Lung (tissue), 12 donors: Measurements from ENCODE around the gene SPECC1L. TPM values are rescaled to one million over a fixed set of nuclear protein-coding genes. Genes with fewer than 3 reads are reported as not detected.
"Not testable (repeated sequence)": the region's sequence is repeated elsewhere in the genome, so short reads cannot be mapped to it uniquely, and the experiment has no call there.

Experiments used
- ATAC-seq: fragments of 200-7000 bp; cut with Tn5 transposase; one replicate; pipeline ENCODE4 v1.9.1; 2020; ENCODE audit warnings: moderate number of reproducible peaks; ENCODE audit not compliant: insufficient read depth, low FRiP score
- DNase-seq, 3 donors: peaks; one replicate each; pipeline ENCODE4 v3.0.0-alpha.2; 2013 to 2017
- H3K27ac ChIP-seq, 2 donors: one replicate each; pipeline ENCODE4 v1.5.1; 2013; ENCODE audit warnings: mild to moderate bottlenecking in 2 of 2, moderate library complexity in 2 of 2, control low read depth in 1 of 2, inconsistent platforms in 1 of 2, low read depth in 1 of 2, low read length in 1 of 2
- H3K27me3 ChIP-seq, 3 donors: one replicate each; pipeline ENCODE4 v1.5.1; 2013; ENCODE audit warnings: low read length in 2 of 3; ENCODE audit not compliant: control insufficient read depth in 3 of 3, insufficient read depth in 3 of 3
- H3K36me3 ChIP-seq, 4 donors: one replicate each; pipeline ENCODE4 v1.5.1; 2013; ENCODE audit warnings: low read length in 4 of 4, mild to moderate bottlenecking in 1 of 4, moderate library complexity in 1 of 4; ENCODE audit not compliant: control insufficient read depth in 4 of 4, insufficient read depth in 4 of 4
- H3K4me1 ChIP-seq, 5 donors: one replicate each; pipeline ENCODE4 v1.5.1; 2013; ENCODE audit warnings: low read length in 5 of 5, mild to moderate bottlenecking in 2 of 5, moderate library complexity in 1 of 5; ENCODE audit not compliant: control insufficient read depth in 5 of 5, insufficient read depth in 5 of 5
- H3K4me3 ChIP-seq: one replicate; pipeline ENCODE4 v1.5.1; 2013; ENCODE audit warnings: mild to moderate bottlenecking, control low read depth, moderate library complexity
- H3K9ac ChIP-seq, 2 donors: one replicate each; pipeline ENCODE4 v1.5.1; 2013; ENCODE audit warnings: low read length in 2 of 2, control low read depth in 1 of 2; ENCODE audit not compliant: insufficient read depth in 1 of 2
- H3K9me3 ChIP-seq, 4 donors: one replicate each; pipeline ENCODE4 v1.5.1; 2013; ENCODE audit warnings: low read length in 3 of 4, mild to moderate bottlenecking in 1 of 4, moderate library complexity in 1 of 4; ENCODE audit not compliant: control insufficient read depth in 4 of 4, insufficient read depth in 3 of 4
- WGBS, 2 donors: extraction: QIAGEN DNeasy Blood & Tissue Kit; methylation state at CpG; one replicate each; pipeline ENCODE4 v1.1.7; 2013; 5-methylcytosine and 5-hydroxymethylcytosine counted together
- polyA plus RNA-seq, 2 donors: library from polyadenylated mRNA; stranded (reverse); fragments of 200-250 nt; gene quantifications; one replicate each; pipeline ENCODE4 v1.2.1, GENCODE V29; 2013
- total RNA-seq, 2 donors: library from RNA; depleted of rRNA in 1 of 2; stranded (reverse); fragments of >200 nt in 1 of 2; gene quantifications; one replicate each; pipeline ENCODE4 v1.2.1, GENCODE V29; 2014 to 2021
- TF ChIP-seq, protein P1 (sequence below): IDR thresholded peaks from 2 replicates; pipeline ENCODE4 v1.5.1; 2012; ENCODE audit warnings: mild to moderate bottlenecking; ENCODE audit errors: control extremely low read depth, extremely low read depth
- donor health status: control.
- donor health status: control.
- donor health status: Bipolar disorder and iron deficiency.
- donor health status: healthy.
- donor health status: DM: yes; HTN: yes; CAD: no.

The SPECC1L gene
- total and polyA plus RNA-seq, 4 donors = 10.4 to 83.9 (median 37.8) TPM

DNA sequence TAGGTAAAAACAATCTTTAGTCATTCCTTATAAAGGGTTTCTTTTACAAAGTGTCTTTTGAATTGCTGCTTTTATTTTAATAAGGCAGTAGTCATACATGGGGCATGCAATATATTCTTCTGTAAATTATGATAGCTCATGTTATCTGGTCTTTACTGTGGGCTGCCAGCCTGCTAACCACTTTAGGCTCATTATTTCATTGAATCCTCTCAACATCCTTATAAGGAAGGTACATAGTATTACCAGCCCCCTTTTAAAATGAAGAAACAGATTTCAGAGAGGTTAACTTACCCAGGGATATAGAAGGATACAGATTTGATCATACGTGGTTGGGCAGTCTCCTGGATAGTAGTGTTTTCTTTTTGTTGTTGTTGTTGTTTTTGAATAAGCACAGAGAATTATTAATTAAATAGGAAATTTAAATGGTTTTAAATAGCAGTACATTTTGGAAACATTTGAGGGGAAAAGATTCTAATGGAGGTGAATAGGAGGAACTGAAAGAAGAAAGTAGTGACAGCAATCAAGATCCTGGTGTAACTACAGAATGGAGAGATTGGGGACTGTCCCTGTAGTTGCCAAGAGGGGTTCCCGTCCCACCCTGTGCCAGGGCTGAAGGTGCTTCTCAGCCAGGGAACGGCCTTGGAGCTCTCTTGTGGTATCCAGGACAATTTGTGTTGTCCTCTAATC, 21.0 kb downstream of the SPECC1L start:
- H3K4me1 ChIP-seq = peaks cover 6 to 38% (median 18%) of the 10 kb centered on the region in 5 donors
- H3K27me3 ChIP-seq = no peaks in the 10 kb centered on the region
- peak overlapping the region; percentile 3 to 60 for H3K27ac ChIP-seq
- no peaks in the 10 kb centered on the region for H3K36me3 ChIP-seq
- 77 to 91% methylated on average over 3 of the region's 3 CpGs for WGBS, 2 donors
- H3K9me3 ChIP-seq = no peaks in the 10 kb centered on the region
- no peak overlapping the region for H3K4me3 ChIP-seq
- ATAC-seq (no peak), DNase-seq (no peak)
- TF ChIP-seq, protein P1, sequence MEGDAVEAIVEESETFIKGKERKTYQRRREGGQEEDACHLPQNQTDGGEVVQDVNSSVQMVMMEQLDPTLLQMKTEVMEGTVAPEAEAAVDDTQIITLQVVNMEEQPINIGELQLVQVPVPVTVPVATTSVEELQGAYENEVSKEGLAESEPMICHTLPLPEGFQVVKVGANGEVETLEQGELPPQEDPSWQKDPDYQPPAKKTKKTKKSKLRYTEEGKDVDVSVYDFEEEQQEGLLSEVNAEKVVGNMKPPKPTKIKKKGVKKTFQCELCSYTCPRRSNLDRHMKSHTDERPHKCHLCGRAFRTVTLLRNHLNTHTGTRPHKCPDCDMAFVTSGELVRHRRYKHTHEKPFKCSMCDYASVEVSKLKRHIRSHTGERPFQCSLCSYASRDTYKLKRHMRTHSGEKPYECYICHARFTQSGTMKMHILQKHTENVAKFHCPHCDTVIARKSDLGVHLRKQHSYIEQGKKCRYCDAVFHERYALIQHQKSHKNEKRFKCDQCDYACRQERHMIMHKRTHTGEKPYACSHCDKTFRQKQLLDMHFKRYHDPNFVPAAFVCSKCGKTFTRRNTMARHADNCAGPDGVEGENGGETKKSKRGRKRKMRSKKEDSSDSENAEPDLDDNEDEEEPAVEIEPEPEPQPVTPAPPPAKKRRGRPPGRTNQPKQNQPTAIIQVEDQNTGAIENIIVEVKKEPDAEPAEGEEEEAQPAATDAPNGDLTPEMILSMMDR = no peak
- H3K9ac ChIP-seq = peak overlapping the region in 1 of 2 donors; percentile 23

DNA sequence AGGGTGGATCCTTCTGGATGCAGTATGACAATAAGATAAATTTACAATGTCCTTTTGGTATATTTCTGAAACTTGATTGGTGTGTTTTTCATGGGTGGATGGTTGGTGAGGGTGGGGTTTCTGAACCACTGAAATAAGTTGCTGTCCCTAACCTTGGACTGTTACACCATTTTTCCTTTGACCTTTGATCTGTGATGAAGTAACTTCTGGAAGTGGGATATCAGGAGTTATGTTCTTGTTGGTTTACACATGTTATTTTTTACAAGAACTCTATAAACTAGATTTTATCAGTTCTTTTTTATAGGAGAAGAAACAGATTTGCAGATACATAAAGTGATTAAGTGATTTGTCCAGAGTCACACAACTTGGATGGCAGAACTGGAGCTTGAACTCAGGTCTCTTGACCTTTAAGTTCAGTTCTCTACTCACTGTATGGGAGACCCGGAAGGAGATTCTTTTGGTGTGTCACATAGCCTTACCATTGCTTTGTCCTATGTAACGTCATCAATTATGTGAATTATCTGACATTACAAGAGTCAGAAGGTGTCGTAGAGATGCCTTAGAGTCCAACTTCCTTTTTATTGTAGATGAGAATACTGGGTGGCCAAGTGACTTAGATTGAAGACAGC, 21.7 kb downstream of the SPECC1L start:
- not testable (repeated sequence) for H3K27me3 ChIP-seq, H3K9ac ChIP-seq, H3K36me3 ChIP-seq, DNase-seq, H3K9me3 ChIP-seq, ATAC-seq, H3K4me3 ChIP-seq
- Histone ChIP-seq H3K4me1 (peaks cover 6 to 35% (median 17%) of the 10 kb centered on the region in 5 donors), H3K27ac (peak overlapping the region; percentile 3 to 55)
- WGBS, 2 donors = 87 to 91% methylated on average over 3 of the region's 3 CpGs

DNA sequence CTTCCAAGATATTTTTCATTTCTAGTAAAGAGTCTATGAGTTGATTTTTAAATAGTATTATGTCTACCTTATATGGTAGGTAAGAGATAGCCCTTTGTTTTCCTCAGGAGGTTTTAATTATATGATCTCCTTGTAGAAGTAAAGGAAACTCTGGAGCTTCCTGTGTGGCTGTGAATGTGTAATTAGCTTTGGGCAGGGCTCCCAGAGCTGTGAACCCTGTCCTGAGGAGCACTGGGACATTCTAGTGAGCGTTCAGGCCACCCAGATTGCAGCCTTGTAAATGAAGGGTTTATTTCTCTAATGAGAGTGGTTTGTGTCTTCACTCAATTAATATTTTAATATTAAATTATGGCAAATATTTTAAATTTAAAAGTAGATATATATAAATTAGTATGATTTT, 24.3 kb downstream of the SPECC1L start:
- H3K4me1 ChIP-seq = peaks cover 3 to 23% (median 8%) of the 10 kb centered on the region in 5 donors
- WGBS, 2 donors = 33 to 60% methylated on average over 1 of the region's 1 CpG
- ATAC-seq = not testable (repeated sequence)

DNA sequence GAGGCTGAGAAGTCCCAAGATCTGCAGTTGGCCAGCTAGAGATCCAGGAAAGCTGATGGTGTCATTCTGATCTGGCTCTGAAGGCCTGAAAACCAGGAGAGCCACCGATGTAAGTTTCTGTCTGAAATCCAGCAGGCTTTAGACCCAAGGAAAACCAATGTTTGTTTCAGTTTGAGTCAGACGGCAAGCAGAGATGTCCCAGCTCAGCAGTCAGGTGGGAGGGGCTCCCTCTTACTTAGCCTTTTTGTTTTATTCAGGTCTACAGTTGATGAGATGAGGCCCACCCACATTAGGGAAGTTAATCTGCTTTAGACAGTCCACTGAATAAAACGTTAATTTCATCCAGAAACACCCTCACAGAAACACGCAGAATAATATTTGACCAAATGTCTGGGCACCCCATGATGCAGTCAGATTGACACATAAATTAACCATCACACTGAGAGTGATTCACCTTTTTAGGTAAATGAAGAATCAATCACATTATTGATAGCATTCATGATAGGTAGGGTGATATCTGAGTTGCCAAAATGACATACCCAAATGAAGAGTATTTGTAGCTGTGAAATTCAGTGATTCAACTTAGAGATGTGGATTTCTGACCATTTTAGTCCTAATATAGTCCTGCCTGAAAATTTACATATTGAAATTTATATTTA, 28.0 kb downstream of the SPECC1L start:
- H3K27me3 ChIP-seq, ATAC-seq, H3K4me3 ChIP-seq, DNase-seq, H3K9me3 ChIP-seq, H3K9ac ChIP-seq, H3K27ac ChIP-seq: not testable (repeated sequence)
- peaks cover 0 to 15% (median 2%) of the 10 kb centered on the region in 4 donors for H3K36me3 ChIP-seq
- H3K4me1 ChIP-seq = peaks cover 10 to 26% (median 12%) of the 10 kb centered on the region in 5 donors
- WGBS, 2 donors = 54 to 58% methylated on average over 4 of the region's 4 CpGs

More for the DNA sequence above, 24.3 kb downstream of the SPECC1L start:
- not testable (repeated sequence) for H3K36me3 ChIP-seq, DNase-seq, H3K27ac ChIP-seq, H3K9ac ChIP-seq, H3K27me3 ChIP-seq, H3K9me3 ChIP-seq, H3K4me3 ChIP-seq

DNA sequence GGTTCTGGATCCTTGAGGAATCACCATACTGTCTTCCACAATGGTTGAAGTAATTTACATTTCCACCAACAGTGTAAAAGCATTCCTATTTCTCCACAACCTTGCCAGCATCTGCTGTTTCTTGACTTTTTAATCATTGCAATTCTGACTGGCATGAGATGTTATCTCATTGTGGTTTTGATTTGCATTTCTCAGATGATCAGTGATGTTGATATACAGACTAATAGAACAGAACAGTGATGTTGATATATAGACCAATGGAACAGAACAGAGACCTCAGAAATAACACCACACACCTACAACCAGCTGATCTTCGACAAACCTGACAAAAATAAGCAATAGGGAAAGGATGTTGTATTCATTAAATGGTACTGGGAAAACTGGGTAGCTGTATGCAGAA, 29.9 kb downstream of the SPECC1L start:
- H3K9me3 ChIP-seq, ATAC-seq, H3K27ac ChIP-seq, H3K27me3 ChIP-seq, H3K9ac ChIP-seq, H3K4me3 ChIP-seq, DNase-seq: not testable (repeated sequence)
- Histone ChIP-seq H3K4me1 (peaks cover 10 to 36% (median 23%) of the 10 kb centered on the region in 5 donors), H3K36me3 (peaks cover 0 to 20% (median 7%) of the 10 kb centered on the region in 4 donors)
- WGBS, 2 donors = 91% methylated on average over 1 of the region's 1 CpG
